Kidney epithelial cell (primary cell): Measurements from ENCODE around the gene SELENOP. TPM values are rescaled to one million over a fixed set of nuclear protein-coding genes. Genes with fewer than 3 reads are reported as not detected.
A peak's percentile ranks its signal among the peaks of the same experiment; 100 is the strongest.

ENCODE experiments used
- DNase-seq: peaks from one replicate; pipeline ENCODE4 v3.0.0-alpha.2; 2010; ENCODE audit warnings: low read depth
- H3K27me3 ChIP-seq: 2 replicates; pipeline ENCODE4 v1.6.0; 2011; ENCODE audit warnings: low read length; ENCODE audit not compliant: control insufficient read depth, insufficient read depth
- H3K36me3 ChIP-seq: 2 replicates; pipeline ENCODE4 v1.5.1; 2011; ENCODE audit warnings: low read length; ENCODE audit not compliant: control insufficient read depth, insufficient read depth
- H3K4me3 ChIP-seq: 2 replicates; pipeline ENCODE4 v1.5.1; 2011; ENCODE audit warnings: low read depth, mild to moderate bottlenecking, control low read depth, low read length
- CTCF ChIP-seq: IDR thresholded peaks from 2 replicates; pipeline ENCODE4 v1.5.1; 2011; ENCODE audit warnings: mild to moderate bottlenecking, moderate library complexity, low read length, control low read depth, inconsistent platforms; ENCODE audit not compliant: insufficient read depth, poor library complexity, severe bottlenecking
- total RNA-seq: library from RNA; depleted of rRNA; stranded (reverse); fragments of >200 nt; gene quantifications from 2 replicates; pipeline ENCODE4 v1.2.3, GENCODE V29; 2015

SELENOP gene
- total RNA-seq, 1 donor from 2014 or later = 14.1 TPM

- DNase-seq = no peak
- Histone ChIP-seq H3K36me3 (no peaks in the 10 kb centered on the region), H3K4me3 (peak within 1 kb of the TSS; percentile 1)
These were observed 54.8 kb downstream of the SELENOP start, which contains the start of gene CCDC152 for GRCh38 chr5:42756606-42757601. CCDC152 (plus strand) TSS chr5:42756818; CDS start chr5:42759122, 2,304 bp downstream.

GRCh38 chr5:42753099-42753498 lies 58.6 kb downstream of the SELENOP start:
- no peaks in the 10 kb centered on the region for H3K27me3 ChIP-seq
- no peaks in the 10 kb centered on the region for H3K36me3 ChIP-seq
- H3K4me3 ChIP-seq = no peak overlapping the region
- DNase-seq = no peak
- no peak for TF ChIP-seq CTCF

More at GRCh38 chr5:42756606-42757601, 54.8 kb downstream of the SELENOP start, which contains the start of gene CCDC152:
- TF ChIP-seq CTCF = no peak
- H3K27me3 ChIP-seq = no peaks in the 10 kb centered on the region

GRCh38 chr5:42751044-42751443 lies 60.6 kb downstream of the SELENOP start:
- no peak overlapping the region for H3K4me3 ChIP-seq
- DNase-seq = no peak
- TF ChIP-seq CTCF = no peak
- H3K27me3 ChIP-seq = no peaks in the 10 kb centered on the region
- no peaks in the 10 kb centered on the region for H3K36me3 ChIP-seq

- no peak for DNase-seq
- Histone ChIP-seq H3K27me3 (no peaks in the 10 kb centered on the region), H3K36me3 (no peaks in the 10 kb centered on the region), H3K4me3 (no peak overlapping the region)
- TF ChIP-seq CTCF = no peak
These were observed 61.2 kb downstream of the SELENOP start for GRCh38 chr5:42750507-42750906.

Other genes with a start within 250 kb of the SELENOP start
- gene CCDC152, start 55.1 kb downstream of the SELENOP start, total RNA-seq = 0.68 and 0.96 TPM in 2 replicates
- 0.34 and 0.79 TPM in 2 replicates for gene ANXA2R, start 228.4 kb upstream of the SELENOP start, total RNA-seq